ENCODE data around the gene LRP1.

LRP1 gene

GRCh38 chr12:57157588-57158173 is 29.4 kb downstream of the LRP1 start:
- no peak for DNase-seq

GRCh38 chr12:57158186-57158585 is 29.9 kb downstream of the LRP1 start:
- no peak for DNase-seq

- no peak for DNase-seq
Measured at GRCh38 chr12:57158665-57159064, 30.4 kb downstream of the LRP1 start.

- DNase-seq: no peak
Measured at GRCh38 chr12:57159311-57159710, 31.0 kb downstream of the LRP1 start.

- DNase-seq: no peak
Measured at GRCh38 chr12:57160040-57160439, 31.8 kb downstream of the LRP1 start.

GRCh38 chr12:57160741-57161140 is 32.5 kb downstream of the LRP1 start:
- no peak for DNase-seq

GRCh38 chr12:57161491-57161890 is 33.2 kb downstream of the LRP1 start:
- no peak for DNase-seq

- DNase-seq: no peak
Measured at GRCh38 chr12:57162553-57163125, 34.4 kb downstream of the LRP1 start.

- no peak for DNase-seq
Measured at GRCh38 chr12:57164454-57164853, 36.2 kb downstream of the LRP1 start.

GRCh38 chr12:57164966-57165625 is 36.8 kb downstream of the LRP1 start:
- no peak for DNase-seq

- DNase-seq: no peak
Measured at GRCh38 chr12:57165741-57166140, 37.5 kb downstream of the LRP1 start.

- DNase-seq: no peak
Measured at GRCh38 chr12:57166971-57167371, 38.7 kb downstream of the LRP1 start.

GRCh38 chr12:57168058-57168457 is 39.8 kb downstream of the LRP1 start:
- DNase-seq: no peak

GRCh38 chr12:57169046-57169795 is 40.9 kb downstream of the LRP1 start:
- DNase-seq: no peak

GRCh38 chr12:57169969-57170368 is 41.7 kb downstream of the LRP1 start:
- no peak for DNase-seq

- no peak for DNase-seq
Measured at GRCh38 chr12:57170408-57170807, 42.1 kb downstream of the LRP1 start.

- DNase-seq: no peak
Measured at GRCh38 chr12:57170927-57171326, 42.6 kb downstream of the LRP1 start.

- DNase-seq: no peak
Measured at GRCh38 chr12:57171668-57172067, 43.4 kb downstream of the LRP1 start.

- no peak for DNase-seq
Measured at GRCh38 chr12:57173089-57173488, 44.8 kb downstream of the LRP1 start.

GRCh38 chr12:57173683-57174082 is 45.4 kb downstream of the LRP1 start:
- no peak for DNase-seq

- peak; percentile 79 for DNase-seq
Measured at GRCh38 chr12:57175428-57176138, 47.3 kb downstream of the LRP1 start.

- DNase-seq: no peak
Measured at GRCh38 chr12:57176139-57176477, 47.8 kb downstream of the LRP1 start.

GRCh38 chr12:57176846-57177245 is 48.6 kb downstream of the LRP1 start:
- DNase-seq: no peak
